Measurements from ENCODE around the gene SOAT2.
A peak's percentile ranks its signal among the peaks of the same experiment; 100 is the strongest.
"Not testable (repeated sequence)": the region's sequence is repeated elsewhere in the genome, so short reads cannot be mapped to it uniquely, and the experiment has no call there.

Gene SOAT2

DNA sequence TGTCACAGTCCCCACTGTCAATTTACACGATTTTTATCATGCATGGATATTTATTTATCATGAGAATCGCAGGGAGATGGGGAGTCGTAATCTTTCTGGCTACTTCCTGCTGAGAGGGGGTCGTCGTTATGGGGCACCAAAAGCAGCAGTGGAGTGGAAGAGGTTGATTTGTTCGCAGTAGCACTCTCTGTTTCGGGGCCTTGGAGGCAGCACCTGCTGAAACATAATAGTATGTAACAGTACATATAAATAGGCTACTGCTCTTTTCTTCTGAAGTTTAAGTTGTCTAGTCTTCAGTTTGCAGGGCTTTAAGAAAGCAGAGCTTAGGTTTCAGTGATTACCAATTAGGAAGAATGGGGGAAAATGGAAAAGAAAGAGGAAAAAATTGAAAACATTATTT is 3.8 kb downstream of the SOAT2 start:
- DNase-seq: no peak

DNA sequence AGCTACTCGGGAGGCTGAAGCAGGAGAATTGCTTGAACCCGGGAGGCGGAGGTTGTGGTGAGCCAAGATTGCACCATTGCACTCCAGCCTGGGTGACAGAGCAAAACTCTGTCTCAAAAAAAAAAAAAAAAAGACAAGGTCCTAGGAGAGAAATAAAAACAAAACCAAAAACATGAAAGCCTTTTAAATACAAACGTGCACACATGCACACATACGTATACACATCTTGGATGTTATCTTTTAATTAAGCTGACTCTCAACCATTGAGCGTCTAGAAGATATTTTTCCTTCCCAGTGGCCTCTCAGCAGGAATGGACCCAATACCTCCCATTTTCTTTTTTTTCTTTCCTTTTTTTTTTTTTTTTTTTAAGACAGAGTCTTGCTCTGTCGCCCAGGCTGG is 9.1 kb downstream of the SOAT2 start:
- not testable (repeated sequence) for DNase-seq

DNA sequence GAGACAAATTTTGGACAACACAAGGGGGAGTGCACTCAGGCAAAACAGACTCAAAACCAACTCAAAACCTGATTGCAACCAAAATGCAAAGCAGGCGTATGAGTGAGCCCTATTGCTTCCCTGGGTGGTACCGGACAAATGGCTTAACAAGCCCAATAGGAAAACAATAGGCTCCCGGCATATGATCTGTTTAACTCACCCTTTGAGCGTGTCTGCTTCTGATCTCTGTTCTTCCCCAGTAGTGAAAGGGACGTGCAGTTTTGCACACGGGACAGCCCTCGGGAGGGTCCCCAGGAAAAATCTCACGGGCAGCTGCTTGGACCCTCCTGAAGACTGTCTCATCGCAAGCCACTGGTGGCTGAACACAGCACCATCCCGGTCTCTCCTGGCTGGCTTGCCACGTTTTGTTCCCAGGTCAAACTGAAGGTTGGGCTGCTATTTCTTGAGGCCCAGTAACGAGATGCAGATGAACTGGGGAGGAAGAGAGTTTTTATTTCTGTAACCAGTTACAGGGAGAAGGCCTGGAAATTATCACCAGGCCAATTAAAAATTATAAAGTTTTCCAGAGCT is 9.9 kb downstream of the SOAT2 start:
- no peak for DNase-seq

DNA sequence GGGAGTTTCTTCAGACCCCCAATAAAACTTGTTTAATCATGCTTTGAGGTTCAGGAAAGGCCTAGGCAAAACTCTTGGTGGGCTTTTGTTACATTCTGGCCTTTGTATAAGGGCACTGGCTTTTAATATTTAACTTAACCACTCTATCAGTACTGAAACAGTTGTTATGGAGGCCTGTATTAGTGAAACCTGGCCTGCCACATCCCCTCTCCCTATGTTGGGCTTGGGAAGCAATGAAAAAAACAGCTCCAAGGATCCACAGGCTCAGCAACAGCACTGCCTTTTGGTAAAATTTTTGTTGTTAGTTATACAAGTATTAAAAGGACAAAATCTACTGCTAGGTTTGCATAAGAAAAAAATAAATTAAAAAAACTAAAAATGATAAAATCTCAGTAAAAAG is 10.7 kb downstream of the SOAT2 start:
- DNase-seq: no peak

DNA sequence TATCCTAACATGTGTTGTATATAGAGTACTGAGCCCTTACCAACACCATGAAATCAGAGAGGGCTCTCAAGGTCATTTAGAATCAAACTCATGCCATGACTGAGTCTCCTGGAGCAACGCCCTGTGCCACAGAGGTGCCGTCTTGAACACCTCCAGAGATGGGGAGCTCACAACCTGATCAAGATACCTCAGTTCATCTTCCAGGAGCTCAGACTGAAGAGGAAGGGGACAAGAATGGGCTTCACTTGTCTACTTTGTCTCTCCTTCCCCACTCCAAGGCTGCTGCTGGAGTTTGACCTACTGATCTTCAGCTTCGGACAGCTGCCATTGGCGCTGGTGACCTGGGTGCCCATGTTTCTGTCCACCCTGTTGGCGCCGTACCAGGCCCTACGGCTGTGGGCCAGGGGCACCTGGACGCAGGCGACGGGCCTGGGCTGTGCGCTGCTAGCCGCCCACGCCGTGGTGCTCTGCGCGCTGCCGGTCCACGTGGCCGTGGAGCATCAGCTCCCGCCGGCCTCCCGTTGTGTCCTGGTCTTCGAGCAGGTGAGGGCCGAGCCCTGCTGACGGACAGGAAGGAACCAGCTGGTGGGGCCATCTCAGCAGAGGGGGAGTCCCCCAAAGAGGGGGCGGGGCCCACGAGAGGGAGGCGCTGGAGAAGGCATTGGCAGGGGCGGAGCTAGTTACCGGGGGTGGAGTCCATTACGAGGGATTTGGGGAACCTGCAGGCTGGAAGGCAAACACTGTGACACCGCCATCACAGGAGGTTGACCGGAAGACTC is 12.0 kb downstream of the SOAT2 start:
- DNase-seq: no peak

DNA sequence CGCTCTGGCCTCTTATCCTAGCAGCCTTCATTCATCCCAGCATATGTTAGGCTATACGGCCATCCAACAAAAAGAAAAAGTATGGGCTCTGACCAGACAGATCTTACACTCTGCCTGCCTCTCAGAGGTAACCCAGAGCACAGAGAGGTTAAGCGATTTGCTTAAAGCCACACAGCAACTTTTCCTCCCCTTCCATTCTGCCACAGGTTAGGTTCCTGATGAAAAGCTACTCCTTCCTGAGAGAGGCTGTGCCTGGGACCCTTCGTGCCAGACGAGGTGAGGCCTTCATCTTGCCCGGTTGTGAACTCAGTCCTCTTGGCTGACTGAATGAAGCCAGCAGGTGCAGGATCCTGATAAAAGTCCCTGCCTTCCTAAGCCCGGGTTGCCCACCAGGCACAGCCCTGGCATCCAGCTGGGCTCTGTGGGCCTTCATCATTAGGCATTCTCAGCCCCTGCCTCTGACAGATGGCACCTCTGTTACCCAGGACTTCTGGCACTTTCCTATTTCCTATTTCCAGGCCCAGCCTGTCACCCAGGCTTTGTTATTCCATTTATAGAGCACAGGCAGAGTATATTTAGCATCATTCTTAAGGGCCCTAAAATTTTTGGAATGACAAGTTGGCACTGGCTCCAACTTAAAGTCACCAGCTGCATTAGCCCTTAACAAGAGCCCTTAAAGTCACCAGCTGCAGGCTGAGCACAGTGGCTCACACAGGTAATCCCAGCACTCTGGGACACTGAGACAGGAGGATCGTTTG is 12.8 kb downstream of the SOAT2 start:
- DNase-seq: no peak

DNA sequence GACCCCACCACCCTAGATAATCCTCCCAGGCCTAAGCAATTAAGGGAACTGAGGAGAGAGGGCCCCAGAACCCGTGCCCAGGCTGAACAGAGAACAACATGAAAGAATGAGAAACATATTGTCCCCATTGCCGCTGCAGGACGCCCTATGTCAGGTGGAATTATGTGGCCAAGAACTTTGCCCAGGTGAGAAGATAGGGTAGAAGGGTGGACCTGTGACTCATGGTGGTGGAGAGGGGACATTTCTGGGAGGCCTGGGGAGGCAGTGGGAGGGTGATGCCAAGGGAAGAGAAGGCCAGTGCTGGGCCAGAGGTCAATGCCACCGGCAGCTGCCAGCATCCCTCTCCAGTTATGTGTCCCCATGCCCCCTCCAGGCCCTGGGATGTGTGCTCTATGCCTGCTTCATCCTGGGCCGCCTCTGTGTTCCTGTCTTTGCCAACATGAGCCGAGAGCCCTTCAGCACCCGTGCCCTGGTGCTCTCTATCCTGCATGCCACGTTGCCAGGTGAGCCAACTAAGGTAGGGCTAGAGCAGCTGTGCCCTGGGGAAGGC is 15.5 kb downstream of the SOAT2 start:
- no peak for DNase-seq

DNA sequence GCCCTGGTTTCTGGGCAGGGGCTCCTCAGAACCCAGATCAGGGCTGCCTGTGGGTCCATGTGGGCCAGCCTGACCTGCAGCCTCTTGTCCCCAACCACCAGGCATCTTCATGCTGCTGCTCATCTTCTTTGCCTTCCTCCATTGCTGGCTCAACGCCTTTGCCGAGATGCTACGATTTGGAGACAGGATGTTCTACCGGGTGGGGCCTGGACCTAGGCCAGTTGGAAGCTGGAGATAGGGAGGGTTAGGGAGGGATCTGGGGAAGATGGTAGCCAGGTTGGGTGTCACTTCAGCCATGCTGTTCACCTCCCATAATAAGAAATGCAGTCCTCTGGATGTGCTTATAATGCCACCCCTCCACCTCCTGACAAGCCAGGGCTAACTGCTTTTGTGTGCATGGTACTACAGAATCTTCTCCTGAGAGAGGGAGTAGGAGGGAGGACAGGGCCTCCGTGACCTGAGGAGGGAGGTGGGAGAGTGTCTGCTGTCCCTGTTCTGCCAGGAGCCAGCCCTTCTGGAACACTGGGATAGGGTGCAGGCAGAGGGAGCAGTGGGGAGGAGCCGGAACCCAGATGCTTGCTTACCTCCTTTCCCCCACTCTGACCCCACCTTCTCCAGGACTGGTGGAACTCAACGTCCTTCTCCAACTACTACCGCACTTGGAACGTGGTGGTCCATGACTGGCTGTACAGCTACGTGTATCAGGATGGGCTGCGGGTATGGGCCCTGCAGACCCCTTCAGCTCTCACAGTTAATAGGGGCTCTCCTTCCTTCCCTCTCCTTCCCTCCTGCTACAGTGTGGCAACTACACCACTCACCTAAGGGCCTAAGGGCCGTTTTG is 17.6 kb downstream of the SOAT2 start:
- no peak for DNase-seq

DNA sequence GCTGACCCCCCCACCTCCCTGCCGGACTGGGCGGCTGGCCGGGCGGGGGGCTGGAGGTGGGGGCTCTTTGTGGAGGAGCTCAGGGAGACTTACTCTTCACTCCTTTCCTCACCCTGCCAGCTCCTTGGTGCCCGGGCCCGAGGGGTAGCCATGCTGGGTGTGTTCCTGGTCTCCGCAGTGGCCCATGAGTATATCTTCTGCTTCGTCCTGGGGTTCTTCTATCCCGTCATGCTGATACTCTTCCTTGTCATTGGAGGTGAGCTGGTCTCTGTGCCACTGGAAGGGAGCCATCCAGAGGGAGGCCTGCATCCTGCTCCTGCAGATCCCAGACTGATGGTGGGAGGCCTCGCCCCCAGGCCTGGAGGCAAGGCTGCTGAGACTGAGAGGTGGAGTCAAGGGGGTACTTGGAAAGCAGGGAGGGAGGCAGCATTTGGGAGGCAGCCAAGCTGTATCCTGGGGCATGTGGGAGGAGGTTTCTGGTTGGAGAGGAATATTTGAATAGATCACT is 19.7 kb downstream of the SOAT2 start:
- no peak for DNase-seq

DNA sequence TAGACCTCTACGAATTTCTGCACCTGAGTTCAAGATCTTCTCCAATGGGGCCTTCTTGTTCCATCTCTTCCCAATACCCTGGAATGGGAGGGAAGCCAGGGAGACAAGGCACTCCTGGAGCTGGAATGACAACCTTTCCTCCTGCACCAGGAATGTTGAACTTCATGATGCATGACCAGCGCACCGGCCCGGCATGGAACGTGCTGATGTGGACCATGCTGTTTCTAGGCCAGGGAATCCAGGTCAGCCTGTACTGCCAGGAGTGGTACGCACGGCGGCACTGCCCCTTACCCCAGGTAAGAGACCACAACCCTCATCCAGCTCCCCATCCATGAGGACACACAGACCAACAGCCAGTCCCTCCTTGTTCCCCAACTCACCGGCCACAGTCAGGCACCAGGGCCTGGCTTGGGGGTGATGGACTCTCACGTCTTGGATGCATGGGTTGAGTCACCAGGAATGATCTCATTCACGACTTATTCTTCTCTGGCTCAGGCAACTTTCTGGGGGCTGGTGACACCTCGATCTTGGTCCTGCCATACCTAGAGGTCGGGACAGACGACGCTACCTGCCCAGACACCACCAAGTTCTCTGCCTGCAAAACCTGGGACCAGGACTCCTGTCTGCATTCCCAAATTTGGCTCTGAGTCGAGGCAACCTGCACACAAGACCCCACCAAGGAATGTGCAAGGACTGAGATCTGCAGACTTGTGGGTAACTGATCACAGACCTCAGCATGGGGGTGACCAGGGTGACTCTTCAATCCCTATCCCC is 20.5 kb downstream of the SOAT2 start:
- no peak for DNase-seq

DNA sequence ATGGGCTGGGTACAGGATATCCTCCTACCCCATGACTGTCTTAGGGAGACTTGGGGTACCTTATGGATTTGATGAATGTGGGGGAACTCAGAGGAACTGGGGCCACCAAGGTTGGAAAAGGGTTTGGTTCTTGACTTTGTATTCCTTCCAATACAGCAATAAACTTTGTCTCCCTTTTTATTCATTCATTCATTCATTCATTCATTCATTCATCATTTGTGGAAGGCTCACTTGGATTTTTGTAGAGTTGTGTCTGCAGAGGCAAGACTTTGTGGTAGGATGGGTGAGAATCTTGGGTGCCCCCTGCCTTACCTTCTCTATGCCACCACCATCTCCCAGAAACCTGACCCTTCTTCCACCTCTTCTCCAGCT is 21.1 kb downstream of the SOAT2 start:
- no peak for DNase-seq

DNA sequence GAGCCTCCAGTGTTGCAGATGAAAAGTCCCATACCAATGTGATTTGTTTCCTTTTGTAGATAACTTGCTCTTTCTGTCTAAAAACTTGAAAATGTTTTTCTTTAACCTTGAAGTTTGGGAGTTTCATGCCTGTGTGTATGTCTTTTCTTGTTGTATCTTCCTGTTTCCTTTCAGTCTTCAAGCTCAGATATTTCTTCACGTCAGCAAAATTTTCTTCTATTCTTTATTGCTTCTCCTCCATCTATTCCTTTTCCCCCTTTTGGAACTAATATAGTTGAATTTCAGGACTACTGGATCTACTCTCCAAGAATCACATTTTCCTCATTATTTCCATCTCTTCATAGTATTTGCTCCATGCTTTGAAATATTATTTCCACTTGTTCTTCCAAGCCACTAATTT is 23.9 kb downstream of the SOAT2 start:
- DNase-seq: no peak

DNA sequence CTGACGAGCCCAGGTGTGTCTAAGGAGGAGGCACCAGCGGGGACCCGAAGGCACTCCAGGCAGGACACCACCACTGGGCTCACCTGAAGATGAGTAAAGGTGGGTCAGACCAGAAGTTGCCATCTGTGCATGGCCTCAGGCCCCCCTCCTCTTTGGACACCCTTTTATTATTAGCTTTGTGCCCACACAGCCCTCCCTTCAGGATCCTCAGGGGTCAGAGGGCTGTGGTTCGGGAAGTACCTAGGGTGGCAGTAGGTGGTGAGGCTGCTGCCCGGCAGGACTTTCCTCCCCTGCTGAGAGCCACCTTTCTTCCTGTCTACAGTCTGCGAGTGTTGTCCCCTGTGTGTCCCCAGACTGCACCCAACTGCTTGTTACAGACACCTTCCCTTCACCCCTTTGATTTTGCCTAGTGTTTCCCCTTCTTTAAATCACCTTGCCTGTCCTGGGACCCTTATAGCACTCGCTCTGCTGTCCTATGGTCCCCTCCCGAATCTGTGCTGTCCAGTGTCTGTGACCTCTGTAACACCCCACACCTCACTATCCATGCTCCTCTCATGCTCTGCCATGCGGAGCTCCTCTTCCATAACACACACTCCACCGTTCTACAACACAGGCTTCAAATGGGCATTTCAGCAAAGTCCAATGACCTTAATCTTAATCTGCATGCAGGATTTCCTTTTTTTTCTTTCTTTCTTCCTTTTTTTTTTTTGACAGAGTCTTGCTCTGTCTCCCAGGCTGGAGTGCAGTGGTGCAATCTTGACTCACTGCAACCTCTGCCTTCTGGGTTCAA is 25.7 kb downstream of the SOAT2 start:
- DNase-seq: peak; percentile 24

DNA sequence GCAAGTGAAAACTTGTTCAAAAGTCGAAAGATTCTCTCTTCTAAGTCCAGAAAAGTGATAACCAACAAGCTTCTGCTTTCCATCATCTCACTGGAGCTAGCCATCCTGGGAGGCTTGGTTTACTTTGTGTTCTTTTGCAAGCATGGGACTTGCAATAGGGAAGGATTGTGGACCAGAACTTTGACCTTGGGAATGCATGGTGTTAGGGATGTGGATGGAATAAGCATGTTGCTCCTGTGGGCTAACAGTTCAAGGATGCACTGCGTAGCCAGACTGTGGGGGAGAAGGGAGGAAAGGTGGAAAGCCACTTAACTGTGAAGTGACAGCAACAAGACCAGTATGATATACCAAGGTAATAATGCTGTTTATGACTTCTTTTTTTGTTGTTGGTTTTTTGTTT is 28.6 kb downstream of the SOAT2 start:
- no peak for DNase-seq

DNA sequence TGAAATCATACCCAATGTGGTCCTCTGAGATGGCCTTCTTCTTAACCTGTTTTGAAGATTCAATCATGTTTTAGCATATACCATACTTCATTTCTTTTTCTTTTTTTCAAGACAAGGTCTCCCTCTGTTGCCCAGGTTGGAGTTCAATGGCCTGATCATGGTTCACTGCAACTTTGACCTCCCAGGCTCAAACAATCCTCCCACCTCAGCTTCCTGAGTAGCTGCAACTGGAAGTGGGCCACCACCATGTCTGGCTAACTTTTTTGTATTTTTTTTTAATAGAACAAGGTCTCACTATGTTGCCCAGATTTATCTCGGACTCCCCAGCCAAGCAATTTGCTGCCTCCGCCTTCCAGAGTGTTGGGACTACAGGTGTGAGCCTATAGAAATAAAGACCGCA is 30.4 kb downstream of the SOAT2 start:
- DNase-seq: no peak

DNA sequence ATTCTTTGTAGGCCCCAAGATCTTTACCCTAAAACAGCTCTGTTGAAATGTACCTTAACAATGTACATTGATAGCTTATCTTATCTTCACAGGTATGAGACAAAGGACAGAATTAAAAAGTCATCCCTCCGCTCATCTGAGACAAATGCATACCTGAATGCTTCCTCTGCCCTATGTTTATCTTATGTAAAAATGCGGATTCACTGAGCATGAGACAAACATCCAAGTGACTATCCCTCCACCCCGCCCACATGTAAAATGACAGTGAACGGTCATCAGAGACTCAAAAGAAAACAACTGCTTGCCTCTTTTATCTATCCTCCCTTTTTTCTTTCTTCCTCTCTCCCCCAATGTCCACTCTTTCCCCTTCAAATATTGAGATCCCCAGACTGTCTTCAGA is 40.1 kb downstream of the SOAT2 start:
- no peak for DNase-seq

DNA sequence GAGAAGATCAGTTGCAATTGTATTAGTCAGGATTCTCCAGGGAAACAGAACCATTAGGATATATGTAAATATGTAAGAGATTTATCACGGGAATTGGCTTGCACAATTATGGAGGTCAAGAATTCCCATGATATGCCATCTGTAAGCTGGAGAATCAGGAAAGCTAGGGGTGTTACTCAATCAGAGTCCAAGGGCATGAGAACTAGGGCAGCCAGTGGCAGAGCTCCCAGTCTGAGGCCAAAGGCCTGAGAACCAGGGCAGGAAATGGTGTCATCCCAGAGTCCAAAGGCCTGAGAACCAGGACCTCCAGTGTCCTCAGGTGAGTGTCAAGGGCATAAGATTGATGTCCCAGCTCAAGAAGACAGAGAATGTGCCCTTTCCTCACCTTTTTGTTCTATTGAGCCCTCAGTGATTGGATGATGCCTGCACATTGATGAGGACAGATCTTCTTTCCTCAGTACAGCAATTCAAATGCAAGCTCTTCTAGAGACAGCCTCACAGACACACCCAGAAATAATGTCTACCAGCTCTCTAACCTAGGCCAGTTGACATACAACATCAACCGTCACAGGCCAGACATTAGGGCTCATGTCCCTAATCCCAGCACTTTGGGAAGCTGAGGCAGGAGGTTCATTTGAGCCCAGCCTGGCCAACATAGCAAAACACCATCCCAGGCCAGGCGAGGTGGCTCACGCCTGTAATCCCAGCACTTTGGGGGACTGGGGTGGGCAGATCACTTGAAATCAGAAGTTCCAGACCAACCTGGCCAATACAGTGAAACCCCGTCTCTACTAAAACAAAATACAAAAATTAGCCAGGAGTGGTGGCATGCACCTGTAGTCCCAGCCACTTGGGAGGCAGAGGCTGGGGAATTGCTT is 42.3 kb downstream of the SOAT2 start:
- no peak for DNase-seq

DNA sequence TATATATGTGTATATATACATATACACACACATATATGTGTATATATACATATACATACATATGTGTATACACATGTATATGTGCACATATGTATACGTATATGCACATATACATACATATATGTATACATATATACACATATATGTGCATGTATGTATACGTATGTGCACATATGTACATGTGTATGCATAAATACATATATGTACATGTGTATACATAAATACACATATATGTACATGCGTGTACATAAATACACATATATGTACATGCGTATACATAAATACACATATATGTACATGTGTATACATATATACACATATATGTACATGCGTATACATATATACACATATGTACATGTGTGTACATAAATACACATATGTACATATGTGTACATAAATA is 43.9 kb downstream of the SOAT2 start:
- no peak for DNase-seq

DNA sequence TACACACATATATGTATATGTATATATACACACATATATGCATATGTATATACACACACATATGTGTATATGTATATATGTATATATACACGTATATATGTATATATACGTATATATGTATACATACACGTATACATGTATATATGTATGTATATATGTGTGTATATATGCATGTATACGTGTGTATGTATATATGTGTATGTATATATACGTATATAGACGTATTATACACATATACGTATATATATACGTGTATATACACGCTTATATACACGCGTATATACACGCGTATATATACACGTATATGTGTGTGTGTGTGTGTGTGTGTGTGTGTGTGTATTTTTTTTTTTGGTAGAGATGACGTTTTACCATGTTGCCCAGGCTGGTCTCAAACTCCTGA is 44.4 kb downstream of the SOAT2 start:
- DNase-seq: no peak

DNA sequence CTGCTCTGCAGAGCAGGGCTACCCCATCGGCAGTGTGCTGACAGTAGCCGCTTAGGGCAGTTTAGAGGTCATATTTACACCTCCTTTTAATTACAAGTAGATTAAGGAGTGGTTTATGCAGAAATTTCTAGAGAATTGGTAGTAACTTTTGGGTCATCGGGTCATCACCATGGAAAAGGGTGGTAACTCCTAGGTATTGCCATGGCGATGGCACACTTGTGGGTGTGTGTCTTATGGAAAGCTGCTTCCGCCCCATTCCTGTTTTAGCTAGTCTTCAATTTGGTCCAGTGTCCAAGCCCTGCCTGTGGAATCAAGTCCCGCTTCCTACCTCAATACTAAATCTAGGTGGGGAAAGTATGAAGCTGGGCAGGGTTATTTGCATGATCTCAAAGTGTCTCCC is 47.8 kb downstream of the SOAT2 start:
- DNase-seq: no peak
